Endodermal cell (in vitro differentiated cells): ENCODE results near the gene MAZ. TPM values are rescaled to one million over a fixed set of nuclear protein-coding genes. Genes with fewer than 3 reads are reported as not detected.

Experiments
- DNase-seq: peaks from one replicate; pipeline ENCODE4 v3.0.0-alpha.2; 2017
- H3K27ac ChIP-seq: 2 replicates; pipeline ENCODE4 v1.5.1; 2013; ENCODE audit warnings: mild to moderate bottlenecking, low read depth, low read length, moderate library complexity
- H3K27me3 ChIP-seq: 2 replicates; pipeline ENCODE4 v1.6.1; 2013; ENCODE audit warnings: mild to moderate bottlenecking, low read length, moderate library complexity; ENCODE audit not compliant: insufficient read depth, control insufficient read depth, poor library complexity, severe bottlenecking
- H3K36me3 ChIP-seq: 2 replicates; pipeline ENCODE4 v1.7.0; 2013; ENCODE audit warnings: mild to moderate bottlenecking, low read length, moderate library complexity; ENCODE audit not compliant: control insufficient read depth, insufficient read depth
- H3K4me1 ChIP-seq: one replicate; pipeline ENCODE4 v1.7.0; 2013; ENCODE audit warnings: low read length; ENCODE audit not compliant: control insufficient read depth, insufficient read depth
- H3K4me3 ChIP-seq: 2 replicates; pipeline ENCODE4 v1.5.1; 2013; ENCODE audit warnings: mild to moderate bottlenecking, low read length, moderate library complexity
- H3K9ac ChIP-seq: 2 replicates; pipeline ENCODE4 v1.6.1; 2013; ENCODE audit warnings: mild to moderate bottlenecking, low read length, moderate library complexity; ENCODE audit not compliant: poor library complexity, severe bottlenecking; ENCODE audit errors: extremely low read depth
- H3K9me3 ChIP-seq: 2 replicates; pipeline ENCODE4 v1.6.1; 2013; ENCODE audit warnings: mild to moderate bottlenecking, low read length, moderate library complexity; ENCODE audit not compliant: control insufficient read depth
- H3K27ac Mint-ChIP-seq: 2 replicates; pipeline ENCODE4 v1.8.0; 2020; ENCODE audit warnings: mixed read lengths
- H3K27me3 Mint-ChIP-seq: 2 replicates; pipeline ENCODE4 v1.8.0; 2021; ENCODE audit warnings: mild to moderate bottlenecking, mixed read lengths; ENCODE audit not compliant: insufficient read depth
- H3K36me3 Mint-ChIP-seq: 2 replicates; pipeline ENCODE4 v1.8.0; 2020; ENCODE audit warnings: low read depth, mixed read lengths
- H3K4me1 Mint-ChIP-seq: 2 replicates; pipeline ENCODE4 v1.8.0; 2020; ENCODE audit warnings: mixed read lengths
- H3K4me3 Mint-ChIP-seq: 2 replicates; pipeline ENCODE4 v1.8.0; 2020; ENCODE audit warnings: mild to moderate bottlenecking, moderate library complexity, mixed read lengths
- H3K9me3 Mint-ChIP-seq: 2 replicates; pipeline ENCODE4 v1.8.0; 2020; ENCODE audit warnings: mild to moderate bottlenecking, mixed read lengths
- CTCF ChIP-seq: fragments of 200-600 bp; sonication (generic); conservative IDR thresholded peaks from 2 replicates; pipeline ENCODE4 v1.5.0; 2021; ENCODE audit warnings: antibody characterized with exemption, mild to moderate bottlenecking
- WGBS, 2 experiments: methylation state at CpG; one replicate each; pipeline versions ENCODE4 v1.1.5 to v1.1.7; 2013; ENCODE audit warnings: missing lambda C conversion rate in 2 of 2, mixed read lengths in 1 of 2; ENCODE audit not compliant: insufficient coverage in 1 of 2, insufficient read length in 1 of 2; 5-methylcytosine and 5-hydroxymethylcytosine counted together
- total RNA-seq, 2 donors: library from RNA; stranded (reverse); fragmentation: NEBNext Ultra II Directional in 1 of 2; extraction: Animal tissue kit (Norgen Biotek cat#: 25700) in 1 of 2; gene quantifications; 2 replicates in 1 of 2; 3 replicates in 1 of 2; pipeline ENCODE4 v1.2.1, GENCODE V29; 2021

The MAZ gene
- total RNA-seq, 2 donors from 2014 or later: 320 to 325 TPM

- H3K36me3 Mint-ChIP-seq: peaks cover 22% of the 10 kb centered on the region
- Histone ChIP-seq H3K36me3 (peaks cover 25% of the 10 kb centered on the region), H3K27ac (peak overlapping the region; percentile 3), H3K27me3 (no peaks in the 10 kb centered on the region), H3K9me3 (no peaks in the 10 kb centered on the region), H3K9ac (no peak overlapping the region), H3K4me1 (peaks cover 24% of the 10 kb centered on the region), H3K4me3 (peak overlapping the region; percentile 71)
- 13 to 18% methylated on average over 6 to 9 of the region's 9 CpGs for WGBS, 2 experiments
- no peak for TF ChIP-seq CTCF
- peaks cover 11% of the 10 kb centered on the region for H3K27me3 Mint-ChIP-seq
- H3K4me3 Mint-ChIP-seq: peak overlapping the region; percentile 67
- H3K9me3 Mint-ChIP-seq: no peaks in the 10 kb centered on the region
- DNase-seq: peak; percentile 59
- H3K4me1 Mint-ChIP-seq: peaks cover 47% of the 10 kb centered on the region
- H3K27ac Mint-ChIP-seq: peak overlapping the region; percentile 92
Measured at GRCh38 chr16:29810699-29811169, 4.4 kb downstream of the MAZ start.

GRCh38 chr16:29811170-29811895 is 5.0 kb downstream of the MAZ start:
- peaks cover 24% of the 10 kb centered on the region for H3K4me1 ChIP-seq
- H3K27me3 ChIP-seq: no peaks in the 10 kb centered on the region
- no peaks in the 10 kb centered on the region for H3K9me3 ChIP-seq
- WGBS, 2 experiments: 1 to 4% methylated on average over 14 to 31 of the region's 31 CpGs
- H3K4me3 ChIP-seq: peak overlapping the region; percentile 85
- TF ChIP-seq CTCF: no peak
- peak; percentile 98 for DNase-seq
- Mint-ChIP-seq H3K27me3 (peaks cover 11% of the 10 kb centered on the region), H3K27ac (peak overlapping the region; percentile 92), H3K9me3 (no peaks in the 10 kb centered on the region), H3K4me3 (peak overlapping the region; percentile 67), H3K4me1 (peaks cover 48% of the 10 kb centered on the region), H3K36me3 (peaks cover 22% of the 10 kb centered on the region)
- peak overlapping the region; percentile 16 for H3K9ac ChIP-seq
- H3K27ac ChIP-seq: peak overlapping the region; percentile 82
- H3K36me3 ChIP-seq: peaks cover 25% of the 10 kb centered on the region

- Histone ChIP-seq H3K27me3 (no peaks in the 10 kb centered on the region), H3K36me3 (peaks cover 25% of the 10 kb centered on the region), H3K9ac (peak within 1 kb of the TSS; percentile 30), H3K4me1 (peaks cover 24% of the 10 kb centered on the region), H3K4me3 (peak within 1 kb of the TSS; percentile 85), H3K27ac (peak within 1 kb of the TSS; percentile 82), H3K9me3 (no peaks in the 10 kb centered on the region)
- peak; percentile 87 for DNase-seq
- 1 to 3% methylated on average over 14 to 64 of the region's 69 CpGs for WGBS, 2 experiments
- peak within 1 kb of the TSS; percentile 67 for H3K4me3 Mint-ChIP-seq
- H3K9me3 Mint-ChIP-seq: no peaks in the 10 kb centered on the region
- peaks cover 22% of the 10 kb centered on the region for H3K36me3 Mint-ChIP-seq
- H3K27me3 Mint-ChIP-seq: peaks cover 11% of the 10 kb centered on the region
- peak within 1 kb of the TSS; percentile 92 for H3K27ac Mint-ChIP-seq
- TF ChIP-seq CTCF: no peak
- H3K4me1 Mint-ChIP-seq: peaks cover 48% of the 10 kb centered on the region
Measured at GRCh38 chr16:29811896-29812665, 5.8 kb downstream of the MAZ start, which contains the start of gene PRRT2. Gene PRRT2 (plus strand): TSS chr16:29812193. CDS start chr16:29813055, 862 bp downstream.
